Neuronal stem cell (in vitro differentiated cells): ENCODE data around the gene TOR3A. TPM values are rescaled to one million over a fixed set of nuclear protein-coding genes. Genes with fewer than 3 reads are reported as not detected.

Experiments used
- small RNA-seq: library from polyadenylated mRNA; stranded (forward); fragments of <200 nt; extraction: miRNeasy Mini kit (QIAGEN cat#:217004); gene quantifications from one replicate; pipeline ENCODE3, GENCODE V24; 2013; ENCODE audit not compliant: insufficient read depth

TOR3A gene

Small RNAs within 50 kb of the gene (small RNA-seq; reads per million reads assigned to genes)
- not detected for gene AL512326.3
